HG03342 (cell line): Measurements from ENCODE around the gene PNCK.
"Not testable (repeated sequence)": the region's sequence is repeated elsewhere in the genome, so short reads cannot be mapped to it uniquely, and the experiment has no call there.

Source experiments
- ATAC-seq: cut with Tn5 transposase; IDR thresholded peaks from one replicate; pipeline ENCODE4 v1.9.1; 2021; ENCODE audit warnings: mild to moderate bottlenecking, moderate library complexity; ENCODE audit not compliant: unreplicated experiment

The PNCK gene

GRCh38 chrX:153699210-153699783 is 25.7 kb upstream of the PNCK start:
- ATAC-seq, result not testable (repeated sequence)

- no peak for ATAC-seq
Measured at GRCh38 chrX:153697924-153698865, 24.6 kb upstream of the PNCK start.

GRCh38 chrX:153696986-153697722 is 23.5 kb upstream of the PNCK start:
- not testable (repeated sequence) for ATAC-seq

- ATAC-seq, result not testable (repeated sequence)
Measured at GRCh38 chrX:153696538-153696937, 22.9 kb upstream of the PNCK start.

- no peak for ATAC-seq
Measured at GRCh38 chrX:153696100-153696499, 22.5 kb upstream of the PNCK start.

GRCh38 chrX:153694687-153695270 is 21.2 kb upstream of the PNCK start:
- no peak for ATAC-seq

GRCh38 chrX:153694256-153694655 is 20.6 kb upstream of the PNCK start:
- not testable (repeated sequence) for ATAC-seq

- no peak for ATAC-seq
Measured at GRCh38 chrX:153693216-153694086, 19.8 kb upstream of the PNCK start.

- ATAC-seq, result no peak
Measured at GRCh38 chrX:153692611-153693156, 19.1 kb upstream of the PNCK start.

GRCh38 chrX:153692003-153692402 is 18.4 kb upstream of the PNCK start:
- no peak for ATAC-seq

GRCh38 chrX:153691032-153691827 is 17.6 kb upstream of the PNCK start:
- not testable (repeated sequence) for ATAC-seq

- ATAC-seq, result no peak
Measured at GRCh38 chrX:153690466-153690865, 16.9 kb upstream of the PNCK start.

- ATAC-seq, result no peak
Measured at GRCh38 chrX:153689654-153690465, 16.2 kb upstream of the PNCK start.

GRCh38 chrX:153688911-153689590 is 15.4 kb upstream of the PNCK start:
- ATAC-seq, result no peak

- ATAC-seq, result no peak
Measured at GRCh38 chrX:153688506-153688905, 14.9 kb upstream of the PNCK start.

- no peak for ATAC-seq
Measured at GRCh38 chrX:153688071-153688470, 14.5 kb upstream of the PNCK start.

- ATAC-seq, result no peak
Measured at GRCh38 chrX:153687121-153688039, 13.8 kb upstream of the PNCK start, which contains the start of gene SLC6A8. Gene SLC6A8 (plus strand): TSS chrX:153687926. CDS start chrX:153688575, 649 bp downstream.
